DLD1 (cell line): ENCODE data around the gene SPDYE5.
"Not testable (repeated sequence)": the region's sequence is repeated elsewhere in the genome, so short reads cannot be mapped to it uniquely, and the experiment has no call there.

Experiments used
- in situ Hi-C: cut with HindIII; loops from 2 replicates; pipeline ENCODE4 v1.10.0; 2017; ENCODE audit warnings: low sequenced_read_pairs

Gene SPDYE5

GRCh38 chr7:75492020-75492419 lies at the start of gene SPDYE5:
Gene SPDYE5 (plus strand): TSS chr7:75492320. CDS start chr7:75494048, 1,728 bp downstream.
- in situ Hi-C loops: not testable (repeated sequence)

DNA sequence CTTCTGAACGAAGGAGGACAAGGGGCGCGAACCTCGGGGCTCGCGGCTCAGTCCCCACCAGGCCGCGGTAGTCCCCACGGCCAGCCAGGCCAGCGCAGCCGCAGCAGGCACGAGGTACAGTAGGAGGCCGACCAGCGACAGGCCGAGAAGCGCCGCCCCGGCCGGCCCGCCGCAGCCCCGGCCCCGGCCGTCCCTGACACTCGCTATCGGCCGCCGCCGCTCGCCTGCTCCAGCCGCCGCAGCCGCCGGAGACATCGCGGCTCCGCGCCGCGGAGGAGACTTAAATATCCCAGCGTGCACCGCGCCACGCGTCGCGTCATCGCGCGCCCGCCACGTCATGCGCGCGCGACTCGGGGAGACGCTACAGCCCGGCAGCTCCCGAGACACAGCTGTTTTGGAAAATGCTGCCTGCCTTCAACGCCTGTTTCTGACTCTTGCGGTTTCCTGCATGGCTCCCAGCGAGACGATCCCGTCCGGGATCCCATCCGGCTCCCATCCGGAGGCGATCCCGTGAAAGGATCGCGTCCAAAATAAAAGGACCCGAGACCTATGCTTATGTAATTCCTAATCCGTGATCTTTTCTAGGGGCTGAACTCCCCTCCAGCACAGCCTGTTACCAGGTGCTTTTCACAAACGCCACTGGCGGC lies 49.5 kb upstream of the SPDYE5 start:
- in situ Hi-C loops: not testable (repeated sequence)

DNA sequence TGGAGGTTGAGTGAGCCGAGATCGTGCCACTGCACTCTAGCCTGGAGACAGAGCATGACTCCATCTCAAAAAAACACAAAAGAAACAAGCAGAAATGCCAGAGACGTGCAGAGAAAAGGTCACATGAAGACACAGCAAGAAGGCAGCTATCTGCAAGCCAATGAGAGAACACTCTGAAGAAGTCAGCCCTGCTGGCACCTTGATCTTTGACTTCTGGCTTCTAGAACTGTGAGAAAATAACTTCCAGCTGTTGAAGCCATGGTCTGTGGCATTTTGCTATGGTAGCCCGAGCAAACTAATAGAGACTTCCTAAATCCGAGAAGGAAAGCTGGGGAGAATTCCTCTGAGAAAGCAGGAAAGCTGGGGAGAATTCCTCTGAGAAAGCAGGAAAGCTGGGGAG lies 42.2 kb upstream of the SPDYE5 start:
- in situ Hi-C loops: not testable (repeated sequence)

GRCh38 chr7:75452494-75452955 lies 39.6 kb upstream of the SPDYE5 start:
- in situ Hi-C loops: not testable (repeated sequence)

DNA sequence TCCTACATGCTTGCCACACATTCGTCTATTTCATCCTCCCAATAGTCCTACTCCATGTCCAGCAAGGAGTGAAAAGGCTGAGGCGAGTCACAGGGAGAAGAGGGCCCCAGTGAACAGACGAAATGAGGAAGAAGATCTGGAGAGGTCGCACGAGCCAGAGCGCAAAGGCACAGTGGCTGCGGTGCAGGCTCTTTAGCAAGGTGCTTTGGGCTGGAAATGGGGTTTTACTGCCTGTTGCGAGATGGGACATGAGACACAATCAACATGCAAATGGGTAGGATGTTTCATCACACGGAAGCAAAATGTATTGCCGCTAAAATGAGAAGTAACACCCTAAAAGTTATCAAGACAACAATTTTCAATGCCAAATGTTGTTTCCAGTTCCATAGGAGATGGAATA lies 35.7 kb upstream of the SPDYE5 start:
- in situ Hi-C loops: not testable (repeated sequence)

DNA sequence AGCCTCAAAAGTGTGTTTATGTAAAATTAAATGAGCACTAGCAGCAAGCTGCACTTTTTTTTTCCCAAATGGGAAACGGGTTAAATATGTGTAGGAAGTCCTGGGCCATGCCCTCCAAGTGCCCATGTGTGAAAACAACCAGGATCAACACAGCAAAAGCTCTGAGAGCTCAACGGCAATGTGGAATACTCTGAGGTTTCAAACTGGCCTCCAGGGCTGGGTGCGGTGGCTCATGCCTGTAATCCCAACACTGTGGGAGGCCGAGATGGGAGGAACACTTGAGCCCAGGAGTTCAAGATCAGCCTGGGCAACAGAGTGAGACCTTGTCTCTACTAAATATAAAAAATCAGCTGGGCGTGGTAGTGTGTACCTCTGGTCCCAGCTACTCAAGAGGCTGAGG lies 34.1 kb upstream of the SPDYE5 start:
- in situ Hi-C loops: not testable (repeated sequence)

GRCh38 chr7:75460541-75460940 lies 31.6 kb upstream of the SPDYE5 start:
- in situ Hi-C loops: not testable (repeated sequence)

DNA sequence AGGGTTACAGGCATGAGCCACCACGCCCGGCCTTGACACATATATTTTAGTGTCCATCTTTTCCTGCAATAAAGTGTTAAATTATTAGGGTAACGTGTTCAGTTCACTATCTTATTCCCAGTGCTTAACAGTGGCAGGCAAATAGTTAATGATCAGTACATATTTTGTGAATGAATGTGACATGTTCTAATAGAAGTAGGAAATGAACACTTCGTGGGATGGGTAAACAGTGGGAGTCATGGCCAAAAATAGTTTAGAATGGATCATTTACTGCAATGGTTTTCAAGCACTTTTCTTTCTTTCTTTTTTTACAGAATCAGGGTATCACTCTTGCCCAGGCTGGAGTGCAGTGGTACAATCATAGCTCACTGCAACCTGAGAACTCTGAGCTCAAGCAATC lies 22.0 kb upstream of the SPDYE5 start:
- in situ Hi-C loops: not testable (repeated sequence)

DNA sequence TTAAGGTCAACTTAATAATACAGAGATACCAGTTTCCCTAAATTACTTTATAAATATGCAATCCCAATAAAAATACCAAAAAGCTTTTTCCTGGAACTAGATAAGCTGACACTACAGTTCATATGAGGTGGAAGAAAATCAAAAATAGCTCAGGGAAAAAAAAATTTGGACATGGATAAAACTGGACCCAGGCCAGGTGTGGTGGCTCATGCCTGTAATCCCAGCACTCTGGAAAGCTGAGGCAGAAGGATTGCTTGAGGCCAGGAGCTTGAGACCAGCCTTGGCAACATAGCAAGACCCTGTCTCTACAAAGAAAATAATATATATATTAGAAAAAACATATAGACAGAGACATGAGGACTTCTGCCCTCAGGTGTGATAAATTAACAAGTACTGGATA lies 14.7 kb upstream of the SPDYE5 start:
- in situ Hi-C loops: not testable (repeated sequence)

GRCh38 chr7:75480313-75480712 lies 11.8 kb upstream of the SPDYE5 start:
- in situ Hi-C loops: not testable (repeated sequence)

- in situ Hi-C loops: not testable (repeated sequence)
These were observed 6.7 kb upstream of the SPDYE5 start for GRCh38 chr7:75485355-75485978.

DNA sequence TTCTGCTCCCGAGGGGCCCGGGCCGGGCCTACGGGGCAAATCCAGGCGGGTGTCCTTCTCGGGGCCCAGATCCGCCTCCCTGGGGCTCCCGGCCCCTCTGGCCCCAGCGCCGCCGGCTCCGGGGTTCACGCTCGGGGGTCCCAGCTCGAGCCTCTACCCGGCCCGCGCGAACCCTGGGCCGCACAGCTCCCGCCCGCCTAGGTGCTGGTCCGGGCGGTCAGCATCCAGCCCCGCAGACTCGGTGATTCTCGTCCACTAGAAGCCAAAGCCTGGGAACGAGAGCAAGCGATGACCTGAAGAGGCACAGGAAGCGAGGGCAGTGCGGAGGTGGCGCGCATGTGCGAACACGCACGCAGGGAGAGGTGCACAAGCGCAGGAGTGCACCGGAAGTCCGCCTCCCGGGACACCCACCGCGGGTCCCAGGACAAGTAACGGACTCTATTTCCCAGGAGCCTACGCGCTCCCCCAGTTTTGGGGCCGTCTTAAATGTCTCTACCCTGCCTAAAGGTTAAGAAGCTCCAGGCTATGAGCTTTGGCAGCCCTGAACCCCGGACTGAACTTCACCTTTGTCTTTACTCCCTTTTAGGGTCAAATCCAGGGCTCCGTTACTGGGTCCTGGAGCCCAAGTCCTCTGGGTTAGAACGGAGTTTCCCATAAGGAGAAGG lies 6.0 kb upstream of the SPDYE5 start, which contains the start of gene POM121C:
POM121C (minus strand) TSS at position 321 of the 665 bp plus-strand sequence. CDS start 44,803 bp downstream, outside the sequence.
- in situ Hi-C loops: not testable (repeated sequence)

DNA sequence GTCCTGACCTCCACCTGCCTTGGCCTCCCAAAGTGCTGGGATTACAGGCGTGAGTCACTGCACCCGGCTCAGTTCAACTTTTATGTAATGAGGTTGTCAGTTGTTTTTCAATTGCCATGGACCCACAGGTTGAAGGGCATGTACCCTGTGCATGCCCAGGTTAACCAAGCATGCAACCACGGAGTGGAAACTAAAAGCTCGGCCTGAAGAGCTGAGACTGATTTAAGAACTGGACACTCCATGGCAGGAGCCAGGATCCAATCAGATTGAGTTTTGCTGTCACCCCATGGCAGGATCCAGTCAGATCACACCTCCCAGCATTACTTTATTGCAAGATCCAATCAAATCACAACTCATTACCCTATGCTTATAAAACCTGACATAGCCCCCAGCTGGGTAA lies 16.9 kb downstream of the SPDYE5 start:
- in situ Hi-C loops: not testable (repeated sequence)

DNA sequence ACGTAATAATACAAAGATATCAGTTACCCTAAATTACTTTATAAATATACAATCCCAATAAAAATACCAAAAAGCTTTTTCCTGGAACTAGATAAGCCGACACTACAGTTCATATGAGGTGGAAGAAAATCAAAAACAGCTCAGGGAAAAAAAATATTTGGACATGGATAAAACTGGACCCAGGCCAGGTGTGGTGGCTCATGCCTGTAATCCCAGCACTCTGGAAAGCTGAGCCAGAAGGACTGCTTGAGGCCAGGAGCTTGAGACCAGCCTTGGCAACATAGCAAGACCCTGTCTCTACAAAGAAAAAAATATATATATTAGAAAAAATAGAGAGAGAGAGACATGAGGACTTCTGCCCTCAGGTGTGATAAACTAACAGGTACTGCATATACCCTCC lies 26.7 kb downstream of the SPDYE5 start:
- in situ Hi-C loops: not testable (repeated sequence)

DNA sequence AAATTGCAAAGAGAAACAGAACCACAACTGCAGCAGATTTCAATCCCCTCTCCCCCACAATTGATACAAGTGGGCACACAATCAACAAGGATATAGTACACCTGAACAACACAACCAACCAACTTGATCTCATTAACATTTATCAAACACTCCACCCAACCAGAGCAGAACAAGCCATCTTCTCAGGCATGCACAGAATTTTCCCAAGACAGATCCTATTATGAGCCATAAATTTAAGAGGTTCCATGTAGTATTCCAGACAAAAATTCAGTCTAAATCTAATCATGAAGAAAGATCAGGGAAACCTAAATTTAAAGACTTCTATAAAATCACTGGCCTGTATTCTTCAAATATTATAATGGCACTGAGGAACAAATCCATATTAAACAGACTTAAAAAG lies 29.6 kb downstream of the SPDYE5 start:
- in situ Hi-C loops: not testable (repeated sequence)

- in situ Hi-C loops: not testable (repeated sequence)
These were observed 35.2 kb downstream of the SPDYE5 start for GRCh38 chr7:75527224-75527722.

DNA sequence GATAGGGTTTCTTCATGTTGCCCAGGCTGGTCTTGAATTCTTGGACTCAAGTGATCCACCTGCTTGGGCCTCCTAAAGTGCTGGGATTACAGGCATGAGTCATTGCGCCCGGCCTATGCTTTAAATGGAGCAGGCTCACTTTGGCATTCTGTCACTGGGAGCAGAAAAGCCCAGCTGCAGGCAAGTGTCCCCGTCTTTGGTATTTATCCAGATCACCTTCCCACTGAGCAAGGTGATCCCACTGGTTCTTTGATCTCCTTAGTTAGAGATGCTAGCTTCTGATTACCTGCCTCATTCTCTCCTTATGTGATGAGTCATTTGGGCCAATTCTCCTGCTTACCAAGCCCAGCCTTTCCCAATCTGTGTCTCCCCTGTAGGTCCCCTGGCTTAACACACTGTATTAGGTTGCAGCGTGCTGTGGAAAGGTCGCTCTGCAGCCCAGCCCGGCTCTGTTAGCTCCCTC lies 39.3 kb downstream of the SPDYE5 start:
- in situ Hi-C loops: no loop called here

DNA sequence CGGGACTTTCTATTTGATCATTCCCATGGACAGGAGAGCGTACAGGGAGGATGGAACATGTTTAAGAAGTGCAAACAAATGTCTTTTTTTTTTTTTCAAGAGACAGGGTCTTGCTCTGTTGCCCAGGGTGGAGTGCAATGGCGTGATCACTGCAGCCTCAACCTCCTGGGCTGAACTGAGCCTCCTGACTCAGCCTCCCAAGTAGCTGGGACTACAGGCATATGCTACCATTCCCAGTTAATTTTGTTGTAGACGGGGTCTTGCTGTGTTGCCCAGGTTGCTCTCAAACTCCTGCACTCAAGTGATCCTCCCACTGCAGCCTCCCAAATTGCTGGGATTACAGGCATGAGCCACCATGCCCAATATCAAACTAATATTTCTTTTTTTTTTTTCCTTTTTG lies 40.5 kb downstream of the SPDYE5 start:
- in situ Hi-C loops: no loop called here

DNA sequence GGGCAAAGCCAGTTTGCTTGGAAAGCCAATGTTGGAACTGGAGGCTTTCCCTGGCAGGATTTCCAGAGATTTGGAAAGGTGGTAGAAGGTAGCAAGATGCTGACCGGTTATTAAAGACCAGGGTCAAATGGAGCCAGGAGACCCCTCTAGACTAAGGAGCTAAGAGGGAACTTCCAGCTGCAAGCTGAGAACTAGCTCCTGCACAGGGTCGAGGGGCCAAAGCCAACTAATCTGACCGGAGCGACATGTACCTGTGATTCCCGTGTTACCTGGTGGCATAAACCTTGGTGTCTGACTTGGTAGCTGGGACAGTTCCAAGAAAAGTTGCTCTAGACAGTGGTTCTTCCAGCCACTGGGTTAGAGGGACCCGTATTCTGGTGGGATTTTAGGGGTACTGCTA lies 41.8 kb downstream of the SPDYE5 start:
- in situ Hi-C loops: no loop called here

- in situ Hi-C loops: no loop called here
These were observed 42.7 kb downstream of the SPDYE5 start for GRCh38 chr7:75534727-75535307.

GRCh38 chr7:75536491-75536890 lies 44.4 kb downstream of the SPDYE5 start:
- in situ Hi-C loops: no loop called here
